Right kidney (tissue), 1 donor: Measurements from ENCODE around the gene BACH1.

Source experiments
- DNase-seq: peaks from one replicate; pipeline ENCODE4 v3.0.0-alpha.2; 2016

BACH1 gene

DNA sequence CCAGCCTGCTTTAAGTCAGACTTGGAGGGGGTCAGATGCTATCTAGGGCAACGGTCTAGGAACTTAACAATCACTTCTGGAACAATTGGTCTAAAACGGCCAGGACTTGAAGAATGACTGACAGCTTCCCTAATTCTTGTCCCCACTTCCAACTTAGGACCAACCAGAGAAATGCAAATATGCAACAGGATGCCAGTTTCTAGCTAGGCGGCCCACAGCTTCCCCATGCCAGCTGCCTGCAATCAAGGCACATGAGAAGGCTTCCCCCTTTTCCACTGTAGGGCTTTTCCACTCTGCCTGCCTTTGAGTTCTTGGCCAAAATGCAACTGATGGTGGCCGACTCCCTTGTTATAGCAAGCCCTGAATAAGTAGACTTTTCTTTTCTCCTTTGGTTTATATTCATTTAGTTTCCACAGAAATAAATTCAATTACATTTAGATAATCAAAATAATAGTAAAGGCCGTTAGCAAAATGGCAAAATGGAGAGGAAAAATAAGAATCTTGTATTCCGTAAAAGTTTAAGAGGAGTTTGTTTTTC lies 80.9 kb downstream of the BACH1 start:
- no peak for DNase-seq

DNA sequence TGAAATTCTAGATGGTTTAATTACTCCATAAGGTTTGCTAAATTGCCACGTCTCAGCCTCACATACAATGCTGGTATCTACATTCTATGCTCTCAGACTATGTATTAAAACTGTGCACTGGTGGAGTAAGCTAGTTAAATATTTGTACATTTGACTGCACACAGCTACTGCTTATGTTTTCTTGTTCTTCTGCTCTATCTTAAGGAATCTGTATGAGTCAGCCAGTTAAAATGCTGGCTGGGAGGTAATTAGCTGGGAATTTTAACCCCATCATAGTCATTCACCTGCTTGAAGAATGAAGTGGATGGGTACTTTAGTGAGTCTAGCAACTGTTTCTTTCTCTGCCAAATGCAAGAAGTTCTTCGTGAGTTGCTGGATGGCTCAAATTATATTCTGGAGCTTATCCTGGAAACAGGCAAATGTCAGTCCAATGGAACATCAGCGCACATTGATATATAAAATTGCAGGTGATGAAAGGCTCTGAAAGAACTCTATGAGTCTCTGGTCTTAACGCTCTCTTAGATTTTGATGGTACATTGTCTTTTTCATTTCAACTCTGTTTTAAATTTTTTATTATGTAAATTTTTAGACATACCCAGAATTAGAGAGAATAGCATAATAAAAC lies 83.4 kb downstream of the BACH1 start:
- no peak for DNase-seq

DNA sequence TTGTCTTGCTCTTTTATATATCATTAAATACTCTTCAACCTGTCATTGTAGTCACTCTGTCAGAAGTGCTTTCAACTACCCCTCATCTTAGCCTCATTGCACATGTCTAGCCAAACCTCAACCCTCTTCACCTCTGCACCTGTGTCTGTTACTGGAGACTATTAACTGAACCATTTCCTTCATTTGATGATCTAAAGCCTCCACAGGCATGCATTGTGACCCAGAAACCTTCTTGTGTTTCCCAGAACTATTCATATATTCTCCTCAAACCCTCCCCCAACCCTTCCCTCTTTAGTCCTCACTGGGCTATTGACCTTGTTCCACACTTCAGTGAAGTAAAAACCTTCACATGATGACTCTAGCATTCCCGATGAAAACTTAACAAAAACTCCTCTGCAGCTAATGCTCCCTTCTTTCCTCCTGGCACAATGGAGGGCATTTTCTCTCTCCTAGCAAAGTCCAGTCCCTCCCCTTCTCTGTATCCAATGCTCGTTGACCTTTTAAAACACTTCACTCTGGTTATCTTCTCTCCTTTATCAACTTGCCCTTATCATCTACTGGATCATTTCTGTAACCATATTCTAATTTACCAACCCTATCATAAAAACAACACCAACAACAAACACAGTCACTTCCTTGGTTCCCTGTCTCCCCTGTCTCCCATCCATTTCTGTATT lies 86.1 kb downstream of the BACH1 start:
- DNase-seq: no peak

DNA sequence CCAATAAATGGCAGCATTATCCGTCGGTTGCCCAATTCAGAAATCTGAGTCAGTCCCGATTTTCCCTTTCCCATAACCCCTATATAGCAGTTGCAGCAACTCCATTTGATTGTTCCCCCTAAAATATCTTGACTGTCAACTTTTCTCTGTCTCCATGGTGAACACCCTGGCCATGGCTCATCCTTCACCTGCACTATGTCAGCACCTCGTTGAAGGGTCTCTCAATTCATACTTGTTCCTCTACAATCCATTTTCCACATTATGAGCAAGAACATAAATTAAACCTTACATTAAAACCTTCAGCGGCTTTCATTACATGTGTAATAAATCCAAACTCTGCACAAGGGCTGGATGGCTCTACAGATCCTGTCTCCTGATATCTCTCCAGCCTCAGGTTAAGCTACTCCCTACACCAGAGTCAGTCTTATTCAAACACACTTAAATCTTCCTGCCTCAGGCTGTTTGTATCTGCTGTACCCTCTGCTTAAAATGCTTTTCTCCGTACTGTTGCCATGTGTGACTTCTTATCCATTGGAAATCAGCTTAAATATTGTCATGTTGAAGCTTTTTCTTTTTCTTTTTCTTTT lies 87.3 kb downstream of the BACH1 start:
- DNase-seq: no peak

DNA sequence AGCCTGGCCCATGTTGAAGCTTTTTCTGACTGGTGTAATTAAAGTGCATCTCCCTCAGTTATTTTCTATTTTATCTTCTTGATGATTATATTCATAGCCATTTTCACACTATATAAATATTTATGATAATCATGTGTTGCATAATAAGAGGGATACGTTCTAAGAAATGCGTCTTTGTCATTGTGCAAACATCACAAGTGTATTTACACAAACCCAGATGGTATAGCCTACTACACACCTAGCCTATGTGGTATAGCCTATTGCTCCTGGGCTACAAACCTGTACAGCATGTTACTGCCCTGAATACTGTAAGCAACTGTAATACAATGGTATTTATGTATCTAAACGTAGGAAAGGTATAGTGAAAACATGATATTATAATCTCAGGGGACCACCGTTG lies 88.1 kb downstream of the BACH1 start:
- no peak for DNase-seq

DNA sequence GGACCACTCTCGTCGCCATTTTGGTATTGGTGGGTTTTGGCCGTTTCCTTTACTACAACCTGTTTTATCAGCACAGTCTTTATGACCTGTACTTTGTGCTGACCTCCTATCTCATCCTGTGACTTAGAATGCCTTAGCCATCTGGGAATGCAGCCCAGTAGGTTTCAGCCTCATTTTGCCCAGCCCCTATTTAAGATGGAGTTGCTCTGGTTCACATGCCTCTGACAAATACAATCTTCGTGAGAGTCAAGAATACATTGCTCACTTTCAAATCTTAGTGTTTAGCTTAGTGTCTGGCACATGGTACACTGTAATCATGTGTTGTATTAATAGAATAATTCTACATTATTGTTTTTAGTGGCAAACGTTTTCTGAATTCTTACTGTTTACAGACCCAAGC lies 88.9 kb downstream of the BACH1 start:
- no peak for DNase-seq

DNA sequence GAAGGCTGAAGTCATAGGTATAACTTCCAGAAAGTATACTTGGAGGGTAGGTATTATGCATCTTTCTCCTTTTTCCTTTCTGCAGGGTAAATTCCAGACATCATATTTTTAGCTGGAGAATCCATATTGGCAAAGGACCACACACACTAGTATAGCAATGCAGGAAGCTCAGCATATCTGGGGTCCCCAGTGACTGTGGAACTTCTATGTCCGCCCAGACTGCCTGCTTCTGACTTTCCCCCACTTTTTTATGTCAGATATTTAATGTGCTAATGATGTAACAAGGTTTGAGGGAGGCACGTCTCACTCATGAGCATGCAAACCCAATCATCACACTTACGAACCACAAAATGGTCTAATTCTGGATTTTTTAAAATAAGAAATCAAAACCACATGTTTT lies 90.4 kb downstream of the BACH1 start:
- no peak for DNase-seq

DNA sequence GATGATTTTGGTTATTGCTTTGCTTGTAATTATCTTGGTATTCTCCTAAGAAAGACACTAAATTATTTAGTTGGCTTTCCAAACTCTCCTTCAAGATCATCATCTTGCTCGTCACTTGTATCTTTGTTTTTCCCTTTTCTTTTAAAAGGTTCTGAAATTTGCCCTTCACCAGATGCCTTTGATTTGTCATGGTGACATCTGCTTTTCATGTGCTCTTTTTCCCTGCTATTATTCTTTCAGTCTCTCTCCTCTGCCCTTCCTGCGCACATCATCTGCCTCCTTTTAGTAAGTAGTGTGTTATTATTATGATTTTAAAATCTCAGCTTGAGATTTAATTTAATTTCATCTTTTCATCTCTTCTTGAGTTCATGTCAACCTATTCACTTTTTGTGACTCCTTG lies 92.1 kb downstream of the BACH1 start:
- DNase-seq: no peak

DNA sequence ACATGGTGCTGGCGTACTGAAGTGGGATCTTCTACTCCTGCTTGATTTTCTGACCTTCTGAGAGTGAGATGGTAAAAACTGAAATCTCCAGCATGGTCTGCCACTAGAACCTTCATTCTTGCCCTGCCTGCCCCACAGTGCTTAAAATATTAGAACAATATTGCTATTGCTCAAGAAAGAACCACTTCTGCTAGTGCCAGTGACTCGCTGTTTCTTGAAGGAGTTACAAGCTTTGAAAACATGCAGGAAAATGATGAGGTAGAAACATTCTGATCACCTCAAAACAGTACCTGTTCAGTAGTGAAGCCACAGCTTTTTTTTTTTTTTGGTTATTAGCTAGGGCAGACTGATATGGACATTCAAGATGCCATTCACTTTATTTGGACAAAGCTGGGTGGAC lies 95.3 kb downstream of the BACH1 start:
- DNase-seq: no peak
